HG03442 (cell line): Measurements from ENCODE around the gene LTBP3.
"Not testable (repeated sequence)": the region's sequence is repeated elsewhere in the genome, so short reads cannot be mapped to it uniquely, and the experiment has no call there.

ENCODE experiments used
- ATAC-seq: cut with Tn5 transposase; IDR thresholded peaks from one replicate; pipeline ENCODE4 v1.9.1; 2021; ENCODE audit warnings: mild to moderate bottlenecking, moderate library complexity; ENCODE audit not compliant: unreplicated experiment

LTBP3 gene

DNA sequence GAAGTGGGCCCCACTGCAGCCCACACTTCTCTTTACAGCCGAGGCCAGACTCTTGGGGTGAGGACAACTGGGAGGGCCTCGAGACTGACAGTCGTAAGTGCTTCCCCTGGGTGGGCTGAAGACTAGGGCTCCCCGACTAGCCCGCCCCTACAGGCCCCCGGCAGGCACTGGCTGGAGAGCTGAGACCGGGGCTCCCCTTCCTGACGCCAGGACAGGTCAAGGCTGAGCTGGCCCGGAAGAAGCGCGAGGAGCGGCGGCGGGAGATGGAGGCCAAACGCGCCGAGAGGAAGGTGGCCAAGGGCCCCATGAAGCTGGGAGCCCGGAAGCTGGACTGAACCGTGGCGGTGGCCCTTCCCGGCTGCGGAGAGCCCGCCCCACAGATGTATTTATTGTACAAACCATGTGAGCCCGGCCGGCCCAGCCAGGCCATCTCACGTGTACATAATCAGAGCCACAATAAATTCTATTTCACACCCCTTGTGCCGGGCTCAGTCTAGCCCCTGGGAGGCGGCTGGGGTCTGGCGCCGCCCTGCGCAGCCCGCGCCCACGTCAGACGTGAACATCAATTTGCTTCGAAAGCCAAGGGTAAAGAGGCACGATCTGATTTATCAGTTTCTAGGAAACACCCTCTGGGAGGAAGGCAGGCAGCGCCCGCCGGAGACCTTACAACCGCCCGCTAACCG is 19.8 kb downstream of the LTBP3 start:
- no peak for ATAC-seq

DNA sequence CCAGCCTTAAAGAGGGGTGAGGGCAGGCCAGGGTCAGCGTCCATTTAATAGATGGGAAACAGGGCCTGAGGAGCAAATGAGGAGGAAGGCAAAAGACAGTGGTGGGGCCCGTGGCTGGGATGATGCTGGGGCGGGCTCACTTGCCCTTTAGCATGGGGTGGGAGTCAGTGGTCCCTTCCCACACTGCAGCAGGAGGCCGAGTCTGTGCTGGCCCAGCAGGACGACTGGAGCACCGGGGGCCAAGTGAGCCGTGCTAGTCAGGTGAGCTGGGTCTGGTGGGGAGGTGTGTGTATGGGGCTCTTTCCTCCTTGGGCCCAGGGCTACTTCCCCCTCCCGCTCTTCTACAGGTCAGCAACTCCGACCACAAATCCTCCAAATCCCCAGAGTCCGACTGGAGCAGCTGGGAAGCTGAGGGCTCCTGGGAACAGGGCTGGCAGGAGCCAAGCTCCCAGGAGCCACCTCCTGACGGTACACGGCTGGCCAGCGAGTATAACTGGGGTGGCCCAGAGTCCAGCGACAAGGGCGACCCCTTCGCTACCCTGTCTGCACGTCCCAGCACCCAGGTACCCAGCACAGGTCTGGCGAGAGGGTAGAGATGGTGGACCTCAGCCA is 20.4 kb downstream of the LTBP3 start:
- no peak for ATAC-seq

DNA sequence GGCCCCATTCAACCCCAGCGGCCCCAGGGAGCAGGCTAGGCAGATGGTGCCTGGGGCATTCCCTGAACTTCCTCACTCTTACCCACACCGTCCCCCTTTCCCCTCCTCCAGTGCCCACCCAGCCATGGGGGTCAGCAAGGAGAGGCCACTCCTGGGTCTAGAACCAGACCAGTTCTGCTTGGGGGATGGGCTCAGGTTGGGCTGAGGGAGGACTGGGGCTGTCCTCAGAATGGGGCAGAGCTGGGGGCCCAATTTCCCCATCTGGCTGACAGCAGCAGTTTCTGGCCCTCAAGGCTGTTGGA is 20.9 kb downstream of the LTBP3 start:
- no peak for ATAC-seq

DNA sequence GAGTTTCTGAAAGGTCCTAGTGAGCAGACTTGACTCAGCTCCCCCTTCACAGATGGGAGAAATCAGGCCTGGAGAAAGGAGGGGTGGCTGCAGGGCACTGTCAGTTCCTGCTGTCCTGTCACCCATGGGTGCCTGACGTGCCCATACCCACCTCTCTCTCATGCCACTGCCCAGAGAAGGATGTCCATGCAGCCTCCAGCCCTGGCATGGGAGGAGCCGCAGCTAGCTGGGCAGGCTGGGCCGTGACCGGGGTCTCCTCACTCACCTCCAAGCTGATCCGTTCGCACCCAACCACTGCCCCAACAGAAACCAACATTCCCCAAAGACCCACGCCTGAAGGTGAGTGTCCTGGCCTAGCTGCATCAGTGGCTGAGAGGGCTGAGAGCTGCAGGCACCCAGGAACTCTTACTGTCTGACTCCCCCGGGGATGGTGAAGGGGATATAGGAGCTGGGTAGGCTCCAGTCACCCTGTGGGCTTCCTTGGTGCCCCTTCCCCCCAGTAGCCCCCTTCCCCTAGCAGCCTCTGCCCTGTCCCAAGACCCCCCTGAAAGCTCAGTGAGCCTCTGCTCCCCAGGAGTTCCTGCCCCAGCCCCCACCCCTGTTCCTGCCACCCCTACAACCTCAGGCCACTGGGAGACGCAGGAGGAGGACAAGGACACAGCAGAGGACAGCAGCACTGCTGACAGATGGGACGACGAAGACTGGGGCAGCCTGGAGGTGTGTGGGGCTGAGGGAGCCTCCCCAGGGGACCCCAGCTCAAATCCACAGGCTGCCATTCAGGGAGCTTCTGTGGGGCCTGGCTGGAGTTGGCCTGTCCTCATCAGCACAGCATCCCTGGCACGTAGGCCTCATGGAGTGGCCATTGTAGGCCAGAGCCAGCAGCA is 21.5 kb downstream of the LTBP3 start:
- ATAC-seq, result no peak

DNA sequence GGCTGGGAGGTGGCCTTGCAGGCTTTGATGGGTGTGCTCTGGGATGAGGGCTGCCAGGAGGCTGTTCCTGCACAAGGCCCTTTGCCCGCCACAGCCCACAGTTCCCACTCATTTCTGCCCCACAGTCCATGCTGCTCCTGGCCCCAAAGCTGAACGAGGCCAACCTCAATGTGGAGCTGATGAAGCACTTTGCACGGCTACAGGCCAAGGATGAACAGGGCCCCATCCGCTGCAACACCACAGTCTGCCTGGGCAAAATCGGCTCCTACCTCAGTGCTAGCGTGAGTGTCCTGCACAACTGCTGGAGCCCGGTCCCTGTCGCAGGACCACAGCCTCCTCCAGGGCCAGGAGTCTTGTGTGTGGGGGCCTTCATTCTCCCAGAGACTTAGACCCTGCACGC is 23.1 kb downstream of the LTBP3 start:
- ATAC-seq, result no peak

DNA sequence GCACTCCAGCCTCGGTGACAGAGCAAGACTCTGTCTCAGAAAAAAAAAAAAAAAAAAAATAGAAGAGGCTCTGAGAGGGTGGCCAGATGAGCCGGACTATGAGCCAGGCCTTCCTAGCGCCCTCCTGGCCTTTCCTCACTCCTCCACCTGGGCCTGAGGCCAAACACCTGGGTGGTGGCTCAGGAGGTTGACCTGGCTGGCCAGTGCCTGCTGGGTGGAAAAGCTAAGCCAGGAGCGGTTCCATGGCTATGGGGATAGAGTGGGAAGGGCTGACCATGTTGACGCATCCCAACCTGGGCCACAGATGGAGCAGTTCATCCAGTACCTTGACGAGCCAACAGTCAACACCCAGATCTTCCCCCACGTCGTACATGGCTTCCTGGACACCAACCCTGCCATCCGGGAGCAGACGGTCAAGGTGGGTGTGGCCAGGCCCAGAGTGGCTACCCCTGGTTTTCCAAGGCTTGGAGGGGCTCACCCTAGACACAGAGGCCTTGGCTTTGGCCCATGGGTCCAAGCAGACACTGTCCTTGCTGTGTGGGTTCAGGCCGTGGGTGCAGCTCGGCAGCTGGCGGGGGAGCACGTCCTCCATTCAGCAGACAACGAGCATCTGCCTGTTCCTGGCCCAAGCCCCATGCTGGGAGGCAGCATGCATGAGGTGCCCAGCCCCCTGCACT is 25.6 kb downstream of the LTBP3 start:
- ATAC-seq, result no peak

DNA sequence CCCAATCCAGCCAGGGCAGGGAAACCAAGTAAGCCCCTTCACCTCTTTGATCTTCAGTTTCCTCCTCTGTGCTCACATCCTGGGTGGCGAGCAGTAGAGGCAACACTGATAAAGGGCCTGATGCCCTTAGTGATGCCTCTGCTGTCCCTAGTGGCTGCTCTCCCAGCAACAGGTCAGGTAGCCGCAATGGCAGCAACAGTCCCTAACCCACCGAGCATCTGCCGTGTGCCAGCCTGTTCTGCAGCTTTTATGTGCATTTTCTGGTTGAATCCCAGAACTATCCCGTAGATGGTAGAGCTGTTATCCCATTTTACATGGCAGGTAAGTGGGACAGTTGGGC is 28.0 kb downstream of the LTBP3 start:
- no peak for ATAC-seq

DNA sequence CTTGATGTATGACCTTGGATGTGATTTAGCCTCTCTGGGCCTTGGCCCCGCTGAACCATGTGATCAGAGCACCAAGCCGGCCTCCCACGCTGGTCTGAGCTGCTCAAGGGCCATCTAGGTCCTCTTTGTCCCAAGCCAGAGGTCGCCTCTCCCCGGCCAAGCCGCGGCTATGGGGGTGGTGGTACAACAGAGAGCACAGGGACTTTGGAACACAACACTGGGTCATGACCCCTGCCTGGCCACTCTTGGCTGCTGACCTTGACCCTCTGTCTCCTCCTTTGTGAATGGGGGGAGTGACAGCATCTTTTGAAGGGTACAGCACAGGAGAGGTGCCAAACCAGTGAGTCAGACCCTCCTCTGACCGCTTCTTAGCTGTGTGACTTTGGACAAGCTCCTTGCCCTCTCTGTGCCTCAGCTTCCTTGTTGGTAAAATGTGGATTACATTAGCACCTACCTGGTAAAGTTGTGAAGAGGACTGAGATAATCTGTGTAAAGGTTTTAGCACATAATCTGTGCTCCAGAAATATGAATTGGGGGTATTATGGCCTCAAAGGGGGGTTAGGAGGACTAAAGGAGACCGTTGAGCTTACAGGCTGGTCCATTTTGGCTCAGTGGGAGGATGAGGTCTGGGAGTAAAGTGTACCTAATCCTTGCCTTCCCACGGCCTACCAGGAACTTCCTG is 28.5 kb downstream of the LTBP3 start:
- no peak for ATAC-seq

DNA sequence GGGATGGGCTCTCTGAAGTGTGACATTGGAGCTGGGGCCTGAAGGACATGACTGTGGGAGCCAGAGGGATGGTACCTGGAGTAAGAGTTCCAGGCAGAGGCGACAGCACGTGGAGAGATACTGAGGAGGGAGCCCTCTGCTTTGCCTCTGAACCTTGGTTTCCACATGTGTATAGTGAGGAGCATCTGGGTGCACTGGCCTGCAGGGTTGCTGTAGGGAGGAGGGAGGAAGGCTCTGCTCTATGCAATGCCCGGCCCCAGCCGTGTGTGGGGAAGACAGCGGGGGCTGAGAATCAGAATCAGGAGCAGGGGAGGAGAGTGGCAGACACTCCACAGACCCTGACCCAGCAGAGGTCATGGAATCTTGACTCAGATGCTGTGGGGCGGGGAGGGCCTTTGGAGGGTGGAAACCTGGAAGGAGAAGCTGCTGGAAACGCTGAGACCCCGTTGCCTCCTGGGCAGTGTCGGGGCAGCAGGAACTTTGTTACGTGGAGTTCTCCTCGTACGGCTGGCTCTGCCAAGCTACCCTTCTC is 29.3 kb downstream of the LTBP3 start:
- no peak for ATAC-seq

DNA sequence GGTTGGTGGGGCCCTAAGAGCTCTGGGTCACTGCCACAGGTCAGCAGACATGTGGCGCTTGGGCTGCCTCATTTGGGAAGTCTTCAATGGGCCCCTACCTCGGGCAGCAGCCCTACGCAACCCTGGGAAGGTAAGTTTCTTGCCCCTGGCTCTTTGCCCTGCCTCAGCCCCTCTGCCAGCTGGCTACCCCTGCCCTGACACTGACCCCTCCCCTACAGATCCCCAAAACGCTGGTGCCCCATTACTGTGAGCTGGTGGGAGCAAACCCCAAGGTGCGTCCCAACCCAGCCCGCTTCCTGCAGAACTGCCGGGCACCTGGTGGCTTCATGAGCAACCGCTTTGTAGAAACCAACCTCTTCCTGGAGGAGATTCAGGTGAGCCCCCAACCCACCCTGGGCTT is 31.4 kb downstream of the LTBP3 start:
- no peak for ATAC-seq

DNA sequence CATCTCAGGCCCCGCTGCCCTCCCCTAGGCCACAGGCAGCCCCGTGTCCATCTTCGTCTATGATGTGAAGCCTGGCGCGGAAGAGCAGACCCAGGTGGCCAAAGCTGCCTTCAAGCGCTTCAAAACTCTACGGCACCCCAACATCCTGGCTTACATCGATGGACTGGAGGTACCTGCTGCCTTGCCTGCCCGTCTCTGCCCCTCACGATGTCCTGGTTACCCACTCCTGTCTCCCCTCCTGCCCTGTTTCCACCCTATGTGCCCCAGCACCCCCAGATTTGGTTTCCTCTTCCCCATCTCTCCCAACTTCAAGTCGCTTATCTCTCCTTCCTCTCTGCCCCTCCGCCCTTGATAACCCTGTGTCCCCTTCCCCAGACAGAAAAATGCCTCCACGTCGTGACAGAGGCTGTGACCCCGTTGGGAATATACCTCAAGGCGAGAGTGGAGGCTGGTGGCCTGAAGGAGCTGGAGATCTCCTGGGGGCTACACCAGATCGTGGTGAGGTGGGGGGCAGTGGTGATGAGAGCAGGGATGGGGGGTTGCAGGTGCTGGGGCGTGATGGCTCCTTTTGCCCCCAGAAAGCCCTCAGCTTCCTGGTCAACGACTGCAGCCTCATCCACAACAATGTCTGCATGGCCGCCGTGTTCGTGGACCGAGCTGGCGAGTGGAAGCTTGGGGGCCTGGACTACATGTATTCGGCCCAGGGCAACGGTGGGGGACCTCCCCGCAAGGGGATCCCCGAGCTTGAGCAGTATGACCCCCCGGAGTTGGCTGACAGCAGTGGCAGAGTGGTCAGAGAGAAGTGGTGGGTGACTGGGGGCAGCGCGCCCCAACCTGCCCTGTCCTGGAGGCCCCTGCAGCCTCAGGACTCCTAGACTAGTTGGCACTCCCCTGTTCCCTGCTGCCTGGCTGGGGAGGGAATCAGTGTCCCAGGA is 32.3 kb downstream of the LTBP3 start:
- no peak for ATAC-seq

DNA sequence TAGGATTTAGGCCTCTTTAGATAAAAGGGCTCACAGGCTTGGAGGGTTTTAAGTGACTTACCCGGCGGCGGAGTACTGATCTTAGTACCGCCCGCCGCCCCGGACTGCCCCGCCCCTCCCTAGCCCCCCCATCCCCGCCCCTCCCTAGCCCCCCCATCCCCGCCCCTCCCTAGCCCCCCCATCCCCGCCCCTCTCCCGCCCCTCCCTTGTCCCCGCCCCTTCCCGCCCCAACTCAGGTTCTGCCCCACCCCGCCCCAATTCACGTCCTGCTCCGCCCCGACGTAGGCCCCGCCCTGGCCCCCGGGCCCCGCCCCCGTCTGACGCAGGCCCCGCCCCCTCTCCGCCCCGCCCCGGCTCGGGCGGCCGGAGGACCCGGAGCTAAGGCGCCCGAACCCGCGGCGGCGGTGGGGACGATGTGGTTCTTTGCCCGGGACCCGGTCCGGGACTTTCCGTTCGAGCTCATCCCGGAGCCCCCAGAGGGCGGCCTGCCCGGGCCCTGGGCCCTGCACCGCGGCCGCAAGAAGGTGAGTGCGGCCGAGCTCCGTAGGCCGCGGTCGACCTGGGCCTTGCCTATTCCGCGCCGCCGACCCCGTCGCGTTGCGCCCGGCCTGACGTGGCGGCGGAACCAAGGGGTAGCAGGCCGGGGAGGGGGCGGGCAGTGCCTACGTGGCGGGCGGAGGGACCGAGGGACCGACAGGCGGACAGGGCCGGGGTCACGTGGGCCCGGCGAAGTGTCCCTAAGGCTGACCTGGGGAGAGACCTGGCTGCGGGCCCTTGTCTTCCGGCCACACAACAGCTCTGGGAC is 33.2 kb downstream of the LTBP3 start, which contains the start of gene SCYL1:
TSS of gene SCYL1 (plus strand) at position 343 of the 805 bp plus-strand sequence. CDS start at position 414, 71 bp downstream.
- ATAC-seq, result no peak

DNA sequence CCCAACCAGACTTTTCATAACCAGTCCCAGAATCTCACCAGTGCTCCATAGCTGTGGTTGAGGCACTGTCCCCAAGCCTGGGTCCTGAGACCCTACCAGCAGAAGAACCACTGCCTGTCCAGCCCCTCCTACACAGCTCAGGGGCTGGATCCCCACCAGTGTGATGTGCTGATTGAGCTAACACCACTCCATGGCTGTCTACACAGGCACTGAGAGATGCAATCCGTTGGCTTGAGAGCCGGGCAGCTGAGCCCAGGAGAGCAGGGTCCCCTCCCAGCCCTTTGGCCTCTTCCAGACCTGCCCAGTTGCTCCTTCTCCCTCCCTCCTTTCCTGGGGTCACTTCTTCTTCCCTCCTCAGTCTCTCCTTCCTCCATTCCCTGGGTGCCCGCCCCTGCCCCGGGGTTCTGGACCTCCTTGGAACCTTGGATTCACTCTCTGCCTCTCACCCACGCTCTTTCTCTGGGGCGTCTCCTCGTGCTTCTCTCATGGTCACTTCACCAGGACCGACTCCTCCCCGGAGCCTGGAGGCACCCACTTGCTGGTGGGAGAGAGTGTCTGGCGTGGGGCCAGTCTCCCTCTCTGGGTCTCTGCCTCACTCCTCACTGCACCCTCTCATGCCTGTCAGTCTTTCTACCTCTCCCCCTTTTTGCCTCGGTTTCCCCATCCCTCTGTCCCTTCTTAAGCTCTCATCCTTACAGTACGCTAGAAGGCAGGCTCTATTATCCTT is 34.0 kb downstream of the LTBP3 start:
- ATAC-seq, result no peak

DNA sequence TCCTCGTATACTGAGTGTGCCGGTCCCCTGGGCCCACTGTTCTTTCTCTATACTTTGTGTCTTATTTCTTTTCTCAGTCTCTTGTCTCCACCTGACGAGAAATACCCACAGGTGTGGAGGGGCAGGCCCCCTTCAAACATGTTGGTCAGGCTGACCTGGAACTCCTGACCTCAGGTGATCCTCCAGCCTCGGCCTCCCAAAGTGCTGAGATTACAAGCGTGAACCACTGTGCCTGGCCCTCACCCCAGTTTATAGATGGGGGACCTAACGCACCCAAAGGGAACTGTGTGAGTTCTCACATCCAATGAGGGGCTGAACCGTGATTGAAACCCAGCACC is 34.6 kb downstream of the LTBP3 start:
- ATAC-seq, result not testable (repeated sequence)

DNA sequence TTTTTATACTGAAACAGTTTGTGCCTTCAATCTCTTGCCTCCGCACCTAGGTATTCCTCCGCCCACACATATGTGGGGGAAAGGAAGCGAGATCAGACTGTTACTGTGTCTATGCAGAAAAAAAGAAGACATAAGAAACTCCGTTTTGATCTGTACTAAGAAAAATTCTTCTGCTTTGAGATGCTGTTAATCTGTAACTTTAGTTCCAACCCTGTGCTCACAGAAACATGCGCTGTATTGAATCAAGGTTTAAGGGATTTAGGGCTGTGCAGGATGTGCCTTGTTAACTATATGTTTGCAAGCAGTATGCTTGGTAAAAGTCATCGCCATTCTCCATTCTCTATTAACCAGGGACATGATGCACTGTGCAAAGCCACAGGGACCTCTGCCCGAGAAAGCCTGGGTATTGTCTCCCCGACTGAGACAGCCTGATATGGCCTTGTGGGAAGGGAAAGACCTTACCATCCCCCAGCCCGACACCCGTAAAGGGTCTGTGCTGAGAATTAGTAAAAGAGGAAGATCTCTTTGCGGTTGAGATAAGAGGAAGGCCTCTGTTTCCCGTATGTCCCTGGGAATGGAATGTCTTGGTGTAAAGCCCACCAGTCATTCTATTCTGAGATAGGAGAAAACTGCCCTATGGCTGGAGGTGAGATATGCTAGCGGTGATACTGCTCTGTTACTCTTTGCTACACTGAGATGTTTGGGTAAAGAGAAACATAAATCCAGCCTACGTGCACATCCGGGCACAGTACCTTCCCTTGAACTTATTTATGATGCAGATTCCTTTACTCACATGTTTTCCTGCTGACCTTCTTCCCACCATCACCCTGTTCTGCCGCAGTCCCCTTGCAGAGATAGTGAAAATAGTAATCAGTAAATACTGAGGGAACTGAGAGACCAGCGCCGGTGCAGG is 35.2 kb downstream of the LTBP3 start:
- ATAC-seq, result not testable (repeated sequence)

DNA sequence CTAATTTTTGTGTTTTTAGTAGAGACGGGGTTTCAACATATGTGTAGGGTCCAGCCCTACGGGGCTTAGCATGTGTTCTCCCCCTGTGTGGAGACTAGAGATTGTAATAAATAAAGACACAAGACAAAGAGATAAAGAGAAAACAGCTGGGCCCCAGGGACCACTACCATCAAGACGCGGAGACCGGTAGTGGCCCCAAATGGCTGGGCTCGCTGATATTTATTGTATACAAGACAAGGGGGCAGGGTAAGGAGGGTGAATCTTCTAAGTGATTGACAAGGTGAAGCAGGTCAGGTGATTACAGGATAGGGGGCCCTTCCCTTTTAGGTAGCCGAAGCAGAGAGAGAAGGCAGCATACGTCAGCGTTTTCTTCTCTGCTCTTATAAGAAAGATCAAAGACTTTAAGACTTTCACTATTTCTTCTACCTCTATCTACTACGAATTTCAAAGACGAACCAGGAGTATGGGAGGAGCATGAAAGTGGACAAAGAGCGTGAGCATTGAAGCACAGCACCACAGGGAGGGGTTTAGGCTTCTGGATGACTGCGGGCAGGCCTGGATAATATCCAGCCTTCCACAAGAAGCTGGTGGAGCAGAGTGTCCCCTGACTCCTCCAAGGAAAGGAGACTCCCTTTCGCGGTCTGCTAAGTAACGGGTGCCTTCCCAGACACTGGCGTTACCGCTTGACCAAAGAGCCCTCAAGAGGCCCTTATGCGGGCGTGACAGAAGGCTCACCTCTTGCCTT is 36.2 kb downstream of the LTBP3 start:
- ATAC-seq, result not testable (repeated sequence)
